Measurements from ENCODE around the gene DCAKD.

DNA sequence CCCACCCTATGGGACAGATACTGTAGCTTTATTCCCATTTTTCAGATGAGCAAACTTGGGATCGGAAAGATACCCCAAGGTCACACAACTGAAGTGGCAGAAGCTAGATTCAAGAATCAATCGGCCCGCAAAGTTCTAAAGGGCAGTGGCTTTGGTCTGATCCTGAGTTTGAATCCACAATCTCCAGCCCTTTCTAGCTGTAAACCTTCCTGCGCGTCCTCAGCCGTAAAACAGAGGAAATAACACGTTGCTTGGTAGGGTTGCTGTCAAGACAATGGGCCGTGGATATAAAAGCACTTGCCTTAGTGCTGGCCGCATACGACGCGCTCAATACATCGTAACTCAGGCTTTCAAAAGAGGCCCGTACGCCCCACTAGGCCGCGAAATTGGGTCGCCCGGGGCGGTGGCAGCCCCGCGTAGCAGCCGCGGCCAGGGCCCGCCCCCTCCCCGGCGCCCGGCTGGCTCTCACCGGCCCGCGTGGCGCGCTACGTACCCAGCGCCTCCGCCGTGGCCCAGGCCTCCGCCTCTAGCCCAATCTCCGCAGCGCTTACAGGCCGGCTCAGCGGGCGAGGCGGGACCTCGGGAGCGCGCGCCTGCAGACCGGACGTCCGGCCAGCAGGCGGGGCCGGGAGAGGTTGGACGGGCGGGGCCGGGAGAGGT, at the start of gene DCAKD:
- TF ChIP-seq EZH2phosphoT487 (IDR thresholded peaks at IDR 0.05) (no peak), EZH2 (IDR thresholded peaks at IDR 0.05) (no peak)
- TF ChIP-seq, protein P1, sequence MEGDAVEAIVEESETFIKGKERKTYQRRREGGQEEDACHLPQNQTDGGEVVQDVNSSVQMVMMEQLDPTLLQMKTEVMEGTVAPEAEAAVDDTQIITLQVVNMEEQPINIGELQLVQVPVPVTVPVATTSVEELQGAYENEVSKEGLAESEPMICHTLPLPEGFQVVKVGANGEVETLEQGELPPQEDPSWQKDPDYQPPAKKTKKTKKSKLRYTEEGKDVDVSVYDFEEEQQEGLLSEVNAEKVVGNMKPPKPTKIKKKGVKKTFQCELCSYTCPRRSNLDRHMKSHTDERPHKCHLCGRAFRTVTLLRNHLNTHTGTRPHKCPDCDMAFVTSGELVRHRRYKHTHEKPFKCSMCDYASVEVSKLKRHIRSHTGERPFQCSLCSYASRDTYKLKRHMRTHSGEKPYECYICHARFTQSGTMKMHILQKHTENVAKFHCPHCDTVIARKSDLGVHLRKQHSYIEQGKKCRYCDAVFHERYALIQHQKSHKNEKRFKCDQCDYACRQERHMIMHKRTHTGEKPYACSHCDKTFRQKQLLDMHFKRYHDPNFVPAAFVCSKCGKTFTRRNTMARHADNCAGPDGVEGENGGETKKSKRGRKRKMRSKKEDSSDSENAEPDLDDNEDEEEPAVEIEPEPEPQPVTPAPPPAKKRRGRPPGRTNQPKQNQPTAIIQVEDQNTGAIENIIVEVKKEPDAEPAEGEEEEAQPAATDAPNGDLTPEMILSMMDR (IDR thresholded peaks at IDR 0.05): no peak
